ENCODE measurements around the gene LTF.
"Not testable (repeated sequence)": the region's sequence is repeated elsewhere in the genome, so short reads cannot be mapped to it uniquely, and the experiment has no call there.

The LTF gene

DNA sequence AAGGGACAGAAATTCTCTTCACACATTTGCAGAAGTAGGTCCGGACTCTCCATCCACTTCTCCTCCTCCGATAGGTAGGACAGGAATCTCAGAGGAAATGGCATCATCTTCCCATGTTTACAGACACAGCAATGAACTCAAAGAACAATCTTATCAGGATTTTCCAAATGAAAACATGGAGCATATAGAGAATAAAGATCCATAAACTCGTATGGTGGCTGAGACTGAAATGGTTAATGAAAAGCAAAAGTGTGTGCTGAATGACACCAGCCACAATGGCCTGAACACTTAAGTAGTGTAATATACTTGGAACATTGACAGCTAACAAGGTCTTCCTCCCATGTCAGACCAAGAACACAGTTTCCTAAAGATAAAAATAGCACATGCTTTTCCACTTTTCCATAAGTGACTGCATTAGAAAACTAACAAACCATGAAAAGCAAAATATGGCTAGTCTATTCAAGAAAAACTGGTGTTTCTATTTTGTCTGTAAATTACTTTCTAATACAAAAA is 51.9 kb downstream of the LTF start:
- no peak for DNase-seq (ENCODE audit: low spot score)

DNA sequence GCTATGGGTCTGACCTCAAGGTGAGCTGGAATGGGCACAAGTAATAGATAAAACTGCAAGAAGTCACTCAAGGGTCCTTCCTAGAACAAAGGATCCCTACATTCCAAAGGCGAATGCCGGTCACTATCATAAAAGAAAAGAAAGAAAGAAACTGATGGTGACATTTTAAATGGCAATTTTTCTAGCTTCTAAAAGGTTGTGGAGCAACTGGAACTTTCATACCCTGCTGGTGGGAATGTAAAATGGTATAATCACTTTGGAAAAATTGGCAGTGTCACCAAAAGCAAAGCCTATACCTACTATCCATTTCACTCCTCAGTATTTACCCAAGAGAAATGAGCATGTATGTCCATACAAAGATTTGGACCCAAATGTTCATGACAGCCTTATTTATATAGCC is 53.4 kb downstream of the LTF start:
- no peak for DNase-seq (ENCODE audit: low spot score)

DNA sequence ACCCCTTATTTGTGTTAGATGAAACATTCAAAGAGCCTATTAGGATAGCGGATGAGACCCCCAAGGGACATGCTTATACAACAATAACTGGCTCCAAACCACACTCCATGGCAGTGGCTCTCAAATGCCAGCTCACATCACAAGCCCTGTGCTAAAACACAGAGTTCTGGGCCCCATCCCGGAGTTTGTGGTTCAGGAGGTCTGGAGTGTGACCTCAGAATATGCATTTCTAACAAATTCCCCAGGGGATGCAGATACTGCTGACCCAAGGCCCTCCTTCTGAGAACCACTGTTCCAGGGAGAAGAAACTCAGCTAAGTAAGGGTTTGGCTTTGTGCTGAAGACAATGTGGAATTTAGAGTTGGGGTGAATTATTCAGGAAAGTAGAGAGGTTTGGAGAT is 54.0 kb downstream of the LTF start:
- DNase-seq (ENCODE audit: low spot score), result no peak

DNA sequence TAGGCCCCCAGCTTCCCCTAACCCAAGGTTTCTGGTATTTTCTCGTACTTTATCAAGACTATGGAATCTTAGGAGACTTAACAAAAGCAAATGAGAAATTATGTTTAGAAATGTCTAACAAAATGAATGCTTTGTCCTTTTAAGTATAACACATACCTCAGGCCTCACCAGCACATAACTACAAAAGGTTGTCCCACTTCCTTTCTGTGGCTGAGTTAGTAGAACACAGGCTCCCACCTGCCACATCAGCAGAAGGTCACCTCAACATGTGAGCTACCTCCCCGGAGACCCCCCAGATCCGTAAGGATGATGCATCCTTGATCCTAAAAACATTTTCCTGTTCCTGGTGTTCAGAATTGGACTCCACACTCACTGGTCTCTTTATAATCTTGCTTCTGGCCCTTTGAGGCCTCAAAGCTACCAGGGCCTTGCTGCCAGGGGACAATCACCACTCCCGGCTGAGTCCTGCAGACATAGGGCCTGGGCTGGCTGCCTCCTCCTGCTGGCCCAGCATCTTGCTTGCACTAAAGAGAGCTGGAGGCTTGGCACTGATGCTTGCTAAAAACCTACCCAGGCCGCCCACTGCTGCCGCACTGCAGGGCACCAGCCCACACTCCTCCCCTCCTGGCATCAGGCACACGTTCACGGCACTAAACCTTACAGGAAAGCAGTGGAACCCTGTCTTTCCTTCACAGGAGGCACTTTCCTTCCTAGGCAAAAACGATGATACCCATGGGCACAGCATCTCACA is 54.8 kb downstream of the LTF start:
- no peak for DNase-seq (ENCODE audit: low spot score)

GRCh38 chr3:46408853-46409252 is 55.9 kb downstream of the LTF start:
- DNase-seq (ENCODE audit: low spot score), result no peak

DNA sequence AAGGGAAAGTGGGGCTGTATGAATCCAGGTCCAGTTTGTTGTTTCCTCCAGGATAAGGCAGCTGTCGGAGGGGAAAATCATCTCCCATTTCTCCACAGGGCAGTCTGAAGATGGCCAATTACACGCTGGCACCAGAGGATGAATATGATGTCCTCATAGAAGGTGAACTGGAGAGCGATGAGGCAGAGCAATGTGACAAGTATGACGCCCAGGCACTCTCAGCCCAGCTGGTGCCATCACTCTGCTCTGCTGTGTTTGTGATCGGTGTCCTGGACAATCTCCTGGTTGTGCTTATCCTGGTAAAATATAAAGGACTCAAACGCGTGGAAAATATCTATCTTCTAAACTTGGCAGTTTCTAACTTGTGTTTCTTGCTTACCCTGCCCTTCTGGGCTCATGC is 56.7 kb downstream of the LTF start:
- DNase-seq (ENCODE audit: low spot score), result no peak

- no peak for DNase-seq (ENCODE audit: low spot score)
Measured at GRCh38 chr3:46406788-46407611, 57.7 kb downstream of the LTF start, which contains the start of the genes CCR5AS and CCRL2. Gene CCR5AS, minus strand, starts transcription at chr3:46407066. Gene CCRL2, plus strand, starts transcription at chr3:46407259. Its CDS starts 821 bp downstream, at chr3:46408080.

DNA sequence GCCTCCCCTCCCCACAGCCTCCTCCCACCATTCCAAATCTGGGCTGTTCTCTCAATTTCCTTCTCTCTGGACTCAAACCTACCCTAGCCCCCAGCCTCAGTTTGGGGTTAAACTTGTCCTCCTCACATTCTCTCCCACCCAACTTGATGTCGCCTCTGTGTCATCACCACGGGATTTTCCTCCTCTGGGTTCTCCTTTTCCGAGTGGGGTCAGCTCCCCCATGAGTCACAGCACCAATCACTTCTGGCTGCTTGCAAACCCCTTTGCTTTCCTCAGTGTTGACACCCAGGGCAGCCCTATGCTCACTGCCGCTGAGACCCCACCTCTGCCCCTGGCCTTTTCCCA is 58.3 kb downstream of the LTF start:
- no peak for DNase-seq (ENCODE audit: low spot score)

DNA sequence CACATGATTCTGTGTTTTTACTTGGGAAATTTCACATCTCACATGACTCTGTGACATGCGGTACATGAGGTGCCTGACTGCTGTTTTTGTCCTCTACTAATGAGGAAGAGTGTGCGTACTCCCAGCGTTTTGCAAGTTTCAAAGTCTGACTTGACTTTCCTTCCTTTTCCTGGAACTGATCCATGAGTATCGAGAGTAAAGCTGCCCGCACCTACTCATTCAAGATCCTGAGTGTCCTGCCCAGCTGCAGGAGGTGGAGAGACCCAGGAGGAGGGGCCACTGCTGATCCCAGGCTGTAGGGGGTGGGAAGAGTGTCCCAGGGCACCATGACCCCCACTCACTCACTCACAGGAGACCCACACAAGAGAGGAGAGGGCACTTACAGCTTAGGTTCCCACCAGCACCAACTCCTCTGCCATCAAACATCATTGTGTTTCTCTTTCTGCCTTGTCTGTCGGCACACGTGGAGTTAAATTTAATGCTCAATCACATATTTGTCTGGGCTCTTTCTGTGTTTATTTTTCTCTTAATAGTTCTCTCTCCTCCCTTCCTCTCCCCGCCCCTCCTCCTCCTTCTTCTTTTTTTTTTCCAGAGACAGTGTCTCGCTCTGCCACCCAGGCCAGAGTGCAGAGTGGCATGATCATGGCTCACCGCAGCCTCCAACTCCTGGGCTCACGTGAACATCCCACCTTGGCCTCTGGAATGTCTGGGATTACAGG is 59.2 kb downstream of the LTF start:
- peak; percentile 44 for DNase-seq (ENCODE audit: low spot score)

GRCh38 chr3:46402902-46403301 is 61.8 kb downstream of the LTF start:
- DNase-seq (ENCODE audit: low spot score), result not testable (repeated sequence)

- DNase-seq (ENCODE audit: low spot score), result no peak
Measured at GRCh38 chr3:46401579-46401978, 63.1 kb downstream of the LTF start.

DNA sequence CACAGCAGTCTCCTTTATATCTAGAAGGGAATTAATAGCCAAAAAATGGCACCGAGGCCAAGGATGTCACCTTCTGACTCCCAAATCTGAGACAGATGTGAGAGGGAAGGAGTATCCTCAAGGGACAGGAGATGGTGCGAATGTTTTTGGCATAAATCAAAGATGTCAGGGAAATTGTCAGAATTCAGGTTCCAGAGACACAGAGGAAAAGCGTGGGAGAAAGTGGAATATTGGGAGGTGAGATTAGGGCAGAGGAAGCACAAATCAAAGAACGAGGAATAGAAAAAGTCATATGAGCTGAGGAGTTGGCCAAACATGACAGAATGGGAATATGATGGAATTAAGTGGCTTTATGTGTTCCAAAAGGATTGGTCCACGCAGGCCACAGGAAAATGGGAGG is 63.9 kb downstream of the LTF start:
- no peak for DNase-seq (ENCODE audit: low spot score)

- no peak for DNase-seq (ENCODE audit: low spot score)
Measured at GRCh38 chr3:46400000-46400734, 64.5 kb downstream of the LTF start.

DNA sequence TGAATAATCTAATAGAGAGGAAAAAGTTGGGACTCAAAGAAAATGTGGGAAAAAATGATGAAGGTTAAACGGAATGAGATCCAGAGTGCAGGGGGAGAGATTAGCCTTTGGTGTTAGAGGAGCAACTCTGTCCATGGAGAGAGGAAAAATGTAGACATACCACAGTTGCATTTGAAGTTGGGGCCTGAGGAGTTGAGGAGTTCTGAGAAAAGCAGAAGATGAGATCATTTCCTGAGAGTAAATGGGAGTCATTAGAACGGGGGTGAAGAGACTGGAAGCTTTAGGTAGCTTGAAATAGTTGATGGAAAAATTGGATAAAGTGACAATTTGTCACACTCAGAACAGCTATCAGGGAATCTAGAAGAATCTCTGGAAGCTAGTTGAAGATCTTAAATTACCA is 65.1 kb downstream of the LTF start:
- no peak for DNase-seq (ENCODE audit: low spot score)

DNA sequence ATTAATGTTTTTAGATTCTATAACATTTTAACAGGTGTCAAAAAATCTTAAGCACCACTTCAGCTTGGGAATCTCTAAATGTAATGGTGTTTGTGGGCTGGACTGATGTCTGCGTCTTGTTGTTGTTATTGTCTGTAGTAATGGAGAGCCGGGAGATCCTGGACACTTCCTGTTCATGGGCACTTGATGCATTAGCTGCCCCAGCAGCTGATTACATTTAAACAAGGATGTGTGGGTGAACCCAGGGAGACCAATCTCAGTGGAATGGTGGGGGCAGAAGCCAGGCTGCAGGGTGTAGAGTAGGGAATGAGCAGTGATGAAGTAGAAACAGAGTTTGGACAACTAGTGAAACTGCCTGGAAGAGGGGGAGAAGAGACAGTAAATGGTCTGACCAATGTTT is 65.6 kb downstream of the LTF start:
- no peak for DNase-seq (ENCODE audit: low spot score)

DNA sequence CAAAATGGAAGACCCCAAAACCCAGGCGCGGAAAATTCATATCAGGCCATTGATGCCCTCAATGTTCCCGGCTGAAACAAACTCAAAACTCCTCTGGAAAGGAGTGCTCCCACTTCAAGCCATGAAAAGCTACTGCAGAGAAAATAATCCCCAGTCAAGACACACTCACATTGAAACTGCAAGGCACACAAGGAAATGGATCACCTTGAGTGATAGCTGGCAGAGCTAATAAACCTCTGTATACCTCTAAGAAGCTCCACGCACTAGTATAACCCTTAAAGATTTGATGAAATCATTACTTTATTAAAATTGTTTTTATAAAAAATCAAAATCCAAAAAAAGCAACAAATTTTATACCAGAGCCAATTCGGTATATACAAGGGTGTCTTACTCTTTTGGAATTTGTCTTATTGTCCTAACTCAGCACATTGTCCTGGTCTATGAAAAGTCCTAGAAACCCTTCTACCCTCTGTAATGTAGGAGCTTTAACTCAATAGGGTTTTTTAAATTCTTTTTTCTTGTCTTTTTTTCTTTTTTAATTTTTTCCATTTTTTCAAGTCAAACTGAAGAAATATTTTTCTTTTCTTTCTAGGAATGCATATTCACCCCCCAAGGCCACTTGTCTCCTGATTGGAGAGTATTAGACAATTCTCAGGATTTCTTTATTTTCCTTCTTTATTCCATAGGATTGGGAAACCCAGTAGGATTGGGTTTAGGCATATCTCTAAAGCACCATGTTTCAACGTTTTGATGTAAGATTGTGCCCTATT is 66.3 kb downstream of the LTF start:
- DNase-seq (ENCODE audit: low spot score), result no peak

DNA sequence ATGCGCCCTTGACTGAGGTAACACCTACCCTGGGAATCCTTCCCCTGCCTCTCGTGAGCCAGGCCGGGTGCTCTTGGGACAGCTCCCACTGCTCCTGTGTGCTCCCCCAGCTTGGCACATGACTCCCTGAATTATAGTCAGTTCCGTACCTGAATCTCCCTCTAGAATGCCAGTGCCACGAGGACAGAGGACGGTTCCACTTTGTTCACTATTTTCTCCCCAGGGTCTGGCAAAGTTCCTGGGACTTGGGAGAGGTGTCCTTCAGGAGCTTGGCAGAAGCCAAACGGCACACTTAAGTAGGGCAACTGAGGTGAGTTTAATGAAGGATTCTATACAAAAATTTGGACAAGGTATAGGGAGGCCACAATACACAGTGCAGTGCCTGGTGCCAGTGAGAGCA is 67.6 kb downstream of the LTF start:
- no peak for DNase-seq (ENCODE audit: low spot score)

GRCh38 chr3:46395766-46396530 is 68.8 kb downstream of the LTF start:
- no peak for DNase-seq (ENCODE audit: low spot score)

DNA sequence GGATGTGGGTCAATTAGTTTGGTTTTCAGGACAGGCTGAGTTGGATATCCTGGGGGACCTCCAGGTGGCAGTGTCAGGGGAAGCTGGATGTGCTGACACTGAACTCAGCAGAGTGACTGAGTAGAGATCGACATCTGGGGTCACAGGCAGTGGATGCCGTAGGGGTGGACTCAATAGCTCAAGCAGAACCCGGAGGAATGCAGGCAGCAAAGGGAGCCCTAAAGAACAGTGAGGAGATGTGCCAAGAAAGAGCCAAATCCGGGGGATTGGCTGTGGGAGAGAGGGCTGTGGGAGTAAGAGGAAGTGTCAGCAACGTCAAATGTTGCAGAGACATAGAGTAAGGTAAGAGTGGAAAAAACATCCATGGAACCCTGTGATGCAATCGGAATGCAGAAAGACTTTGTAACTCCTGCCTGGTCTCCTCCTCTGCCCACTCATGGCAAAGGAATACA is 69.5 kb downstream of the LTF start:
- no peak for DNase-seq (ENCODE audit: low spot score)
